NCI-H1436 (cell line): ENCODE results near the gene SSBP3.
"Not testable (repeated sequence)": the region's sequence is repeated elsewhere in the genome, so short reads cannot be mapped to it uniquely, and the experiment has no call there.

Source experiments
- DNase-seq: peaks from one replicate; lab custom pipeline; 2025; lab: John Stamatoyannopoulos, UW

Gene SSBP3

GRCh38 chr1:54218883-54219687 lies 187.1 kb downstream of the SSBP3 start:
- no peak for DNase-seq

- no peak for DNase-seq
Observed at GRCh38 chr1:54215523-54215922, 190.7 kb downstream of the SSBP3 start.

GRCh38 chr1:54212872-54213271 lies 193.3 kb downstream of the SSBP3 start:
- DNase-seq: no peak

GRCh38 chr1:54207896-54208295 lies 198.3 kb downstream of the SSBP3 start:
- not testable (repeated sequence) for DNase-seq

GRCh38 chr1:54207287-54207686 lies 198.9 kb downstream of the SSBP3 start:
- DNase-seq: no peak

- no peak for DNase-seq
Observed at GRCh38 chr1:54204199-54204598, 202.0 kb downstream of the SSBP3 start.

- DNase-seq: no peak
Observed at GRCh38 chr1:54200519-54200997, 205.6 kb downstream of the SSBP3 start.

- peak; percentile 95 for DNase-seq
Observed at GRCh38 chr1:54199765-54200518, 206.3 kb downstream of the SSBP3 start, which contains the start of the genes CYB5RL and MRPL37. Gene CYB5RL, minus strand, starts transcription at chr1:54200030. Its CDS starts 4,414 bp downstream, at chr1:54195616. Gene MRPL37, plus strand, starts transcription at chr1:54200167. Its CDS starts 77 bp downstream, at chr1:54200244.

- no peak for DNase-seq
Observed at GRCh38 chr1:54199151-54199764, 206.9 kb downstream of the SSBP3 start.

- no peak for DNase-seq
Observed at GRCh38 chr1:54193453-54193852, 212.7 kb downstream of the SSBP3 start.

- no peak for DNase-seq
Observed at GRCh38 chr1:54191525-54191924, 214.7 kb downstream of the SSBP3 start.

GRCh38 chr1:54190526-54190925 lies 215.7 kb downstream of the SSBP3 start:
- DNase-seq: no peak

- DNase-seq: no peak
Observed at GRCh38 chr1:54188291-54188690, 217.9 kb downstream of the SSBP3 start.

- no peak for DNase-seq
Observed at GRCh38 chr1:54186056-54186455, 220.1 kb downstream of the SSBP3 start.

GRCh38 chr1:54180701-54181360 lies 225.4 kb downstream of the SSBP3 start:
- no peak for DNase-seq

GRCh38 chr1:54178296-54179070 lies 227.7 kb downstream of the SSBP3 start:
- no peak for DNase-seq

GRCh38 chr1:54177726-54178125 lies 228.5 kb downstream of the SSBP3 start:
- DNase-seq: no peak

- DNase-seq: no peak
Observed at GRCh38 chr1:54176621-54177327, 229.4 kb downstream of the SSBP3 start.
